Neural cell (in vitro differentiated cells): ENCODE results near the gene SPSB3. TPM values are rescaled to one million over a fixed set of nuclear protein-coding genes. Genes with fewer than 3 reads are reported as not detected.

Source experiments
- H2AFZ ChIP-seq: fragments of 200-600, 300-800 bp; sonication (generic), shearing (Covaris generic); 2 replicates; pipeline ENCODE4 v1.6.0; 2014; ENCODE audit warnings: low read depth, mild to moderate bottlenecking, antibody characterized with exemption, low read length, moderate library complexity
- H3F3A ChIP-seq: fragments of 200-600 bp; shearing (Covaris generic); 2 replicates; pipeline ENCODE4 v1.6.1; 2016; ENCODE audit warnings: mild to moderate bottlenecking, moderate library complexity, mixed read lengths, antibody characterized with exemption, low read length; ENCODE audit not compliant: insufficient read depth, poor library complexity, severe bottlenecking
- H3K27ac ChIP-seq: fragments of 200-600, 300-800 bp; sonication (generic), shearing (Covaris generic); 2 replicates; pipeline ENCODE4 v1.5.1; 2014; ENCODE audit warnings: mild to moderate bottlenecking, low read length, moderate library complexity
- H3K27me3 ChIP-seq: fragments of 300-800, 200-600 bp; sonication (generic), shearing (Covaris generic); 2 replicates; pipeline ENCODE4 v1.6.0; 2014; ENCODE audit warnings: mild to moderate bottlenecking, low read depth, low read length, moderate library complexity; ENCODE audit not compliant: insufficient read depth
- H3K36me3 ChIP-seq: fragments of 300-800, 200-600 bp; sonication (generic), shearing (Covaris generic); 2 replicates; pipeline ENCODE4 v1.5.1; 2014; ENCODE audit warnings: mild to moderate bottlenecking, antibody characterized with exemption, low read length, moderate library complexity; ENCODE audit not compliant: insufficient read depth
- H3K4me2 ChIP-seq: fragments of 300-800, 200-600 bp; sonication (generic), shearing (Covaris generic); 2 replicates; pipeline ENCODE4 v1.6.0; 2014; ENCODE audit warnings: mild to moderate bottlenecking, low read length
- H3K4me3 ChIP-seq: fragments of 300-800, 200-600 bp; sonication (generic), shearing (Covaris generic); 2 replicates; pipeline ENCODE4 v1.5.1; 2014; ENCODE audit warnings: mild to moderate bottlenecking, low read length, moderate library complexity
- H3K79me2 ChIP-seq: fragments of 200-600 bp; shearing (Covaris generic); replicated peaks from 2 replicates; pipeline ENCODE4 v1.6.0; 2014; ENCODE audit warnings: mild to moderate bottlenecking, low read length, moderate library complexity; ENCODE audit not compliant: insufficient read depth
- H3K9ac ChIP-seq: fragments of 300-800, 200-600 bp; sonication (generic), shearing (Covaris generic); 2 replicates; pipeline ENCODE4 v1.6.1; 2016; ENCODE audit warnings: mild to moderate bottlenecking, low read length, mixed read lengths
- H3K9me2 ChIP-seq: fragments of 200-600 bp; shearing (Covaris generic); 2 replicates; pipeline ENCODE4 v1.6.1; 2016; ENCODE audit warnings: mild to moderate bottlenecking, low read length, mixed read lengths; ENCODE audit not compliant: insufficient read depth
- H3K9me3 ChIP-seq: fragments of 200-600, 300-800 bp; sonication (generic), shearing (Covaris generic); 2 replicates; pipeline ENCODE4 v1.6.1; 2016; ENCODE audit warnings: mild to moderate bottlenecking, mixed run types, low read length, moderate library complexity, mixed read lengths
- H4K20me1 ChIP-seq: fragments of 200-600 bp; shearing (Covaris generic); 2 replicates; pipeline ENCODE4 v1.6.1; 2016; ENCODE audit warnings: mild to moderate bottlenecking, mixed run types; ENCODE audit not compliant: insufficient read depth
- EP300 ChIP-seq: fragments of 450-650 bp; conservative IDR thresholded peaks from 2 replicates; pipeline ENCODE4 v1.6.1; 2014; ENCODE audit warnings: antibody characterized with exemption, mild to moderate bottlenecking, moderate library complexity; ENCODE audit not compliant: poor library complexity, severe bottlenecking
- EZH2 ChIP-seq: fragments of 200-600, 300-800 bp; shearing (Covaris generic), sonication (generic); IDR thresholded peaks from 2 replicates; pipeline ENCODE4 v1.6.1; 2014; ENCODE audit warnings: antibody characterized with exemption, low read length, borderline replicate concordance, mild to moderate bottlenecking; ENCODE audit not compliant: insufficient read depth, poor library complexity, severe bottlenecking
- MXI1 ChIP-seq: fragments of 450-650 bp; conservative IDR thresholded peaks from 2 replicates; pipeline ENCODE4 v1.6.1; 2014; ENCODE audit warnings: antibody characterized with exemption, mild to moderate bottlenecking; ENCODE audit not compliant: poor library complexity, severe bottlenecking
- POLR2AphosphoS5 ChIP-seq: IDR thresholded peaks from 2 replicates; pipeline ENCODE4 v1.6.1; 2012
- RAD21 ChIP-seq: fragments of 450-650 bp; conservative IDR thresholded peaks from 2 replicates; pipeline ENCODE4 v1.6.1; 2014; ENCODE audit warnings: antibody characterized with exemption, mild to moderate bottlenecking, moderate library complexity
- REST ChIP-seq: IDR thresholded peaks from 2 replicates; pipeline ENCODE4 v1.6.1; 2012; ENCODE audit warnings: borderline replicate concordance
- SMC3 ChIP-seq: fragments of 450-650 bp; conservative IDR thresholded peaks from 2 replicates; pipeline ENCODE4 v1.6.1; 2014; ENCODE audit warnings: antibody characterized with exemption, mild to moderate bottlenecking, moderate library complexity; ENCODE audit not compliant: poor library complexity
- TAF1 ChIP-seq: IDR thresholded peaks from 2 replicates; pipeline ENCODE4 v1.6.1; 2012; ENCODE audit warnings: low read depth
- polyA plus RNA-seq: library from polyadenylated mRNA; depleted of rRNA; stranded (reverse); fragments of >200 nt; gene quantifications from 2 replicates; pipeline ENCODE4 v1.2.3, GENCODE V29; 2014
- TF ChIP-seq, protein P1 (sequence below): fragments of 450-650 bp; IDR thresholded peaks from 2 replicates; pipeline ENCODE4 v1.5.1; 2014; ENCODE audit warnings: antibody characterized with exemption, mild to moderate bottlenecking, moderate library complexity; ENCODE audit not compliant: poor library complexity, severe bottlenecking

SPSB3 gene
- polyA plus RNA-seq, 1 donor from 2014 or later: 315 TPM

DNA sequence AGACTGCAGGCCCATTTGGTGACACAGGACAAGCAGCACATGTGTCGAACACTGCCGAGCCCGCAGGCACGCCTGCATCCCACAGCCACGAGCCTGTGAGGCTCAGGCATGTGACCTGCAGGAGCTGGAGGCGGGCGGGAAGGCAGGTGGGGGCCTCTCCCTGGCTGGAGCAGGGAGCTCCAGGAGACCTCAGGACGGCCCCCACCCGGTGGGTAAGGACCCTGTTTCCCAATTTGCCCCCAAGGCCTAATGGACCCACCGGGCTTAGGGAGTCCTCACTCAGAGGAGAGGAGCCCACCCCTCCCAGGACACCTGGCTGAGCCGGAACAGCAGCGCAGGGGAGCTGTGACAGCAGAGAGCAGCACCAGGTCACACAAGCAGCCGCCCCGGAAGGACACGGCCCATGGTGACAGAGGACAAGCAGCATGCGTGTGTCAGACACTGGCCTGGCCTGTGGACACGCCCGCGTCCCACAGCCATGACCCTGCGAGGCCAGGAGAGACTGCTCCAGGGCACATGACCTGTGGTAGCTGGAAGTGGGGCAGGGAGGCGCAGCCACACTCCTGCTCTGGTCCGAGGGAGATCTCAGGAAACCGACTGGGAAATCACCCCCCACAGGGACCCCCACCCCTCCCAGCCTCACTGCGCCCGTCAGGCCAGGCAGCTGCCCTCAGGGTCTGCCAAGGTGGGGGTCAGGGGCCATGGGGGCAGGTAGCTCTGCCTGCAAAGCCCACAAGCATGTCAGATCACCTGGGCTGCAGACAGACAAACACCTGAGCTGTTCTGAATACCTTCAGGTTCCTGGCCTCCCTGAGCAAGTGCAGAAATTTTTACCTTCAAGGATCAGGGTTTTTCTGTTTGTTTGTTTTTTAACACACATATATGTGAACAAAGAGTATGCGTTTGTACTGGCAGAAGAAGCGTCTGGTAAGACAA, 2.4 kb downstream of the SPSB3 start:
- Histone ChIP-seq H4K20me1 (peaks cover 28% of the 10 kb centered on the region), H3K27me3 (no peaks in the 10 kb centered on the region), H3K79me2 (peaks cover 31% of the 10 kb centered on the region), H3K9me2 (no peaks in the 10 kb centered on the region), H3K9ac (no peak overlapping the region), H3K9me3 (no peaks in the 10 kb centered on the region), H3K4me2 (no peak overlapping the region), H3F3A (no peaks in the 10 kb centered on the region), H3K36me3 (no peaks in the 10 kb centered on the region), H3K27ac (no peak overlapping the region), H2AFZ (no peak overlapping the region), H3K4me3 (no peak overlapping the region)
- TF ChIP-seq REST (no peak), MXI1 (no peak), SMC3 (no peak), POLR2AphosphoS5 (no peak), EZH2 (no peak), RAD21 (no peak), EP300 (no peak)
- TF ChIP-seq, protein P1, sequence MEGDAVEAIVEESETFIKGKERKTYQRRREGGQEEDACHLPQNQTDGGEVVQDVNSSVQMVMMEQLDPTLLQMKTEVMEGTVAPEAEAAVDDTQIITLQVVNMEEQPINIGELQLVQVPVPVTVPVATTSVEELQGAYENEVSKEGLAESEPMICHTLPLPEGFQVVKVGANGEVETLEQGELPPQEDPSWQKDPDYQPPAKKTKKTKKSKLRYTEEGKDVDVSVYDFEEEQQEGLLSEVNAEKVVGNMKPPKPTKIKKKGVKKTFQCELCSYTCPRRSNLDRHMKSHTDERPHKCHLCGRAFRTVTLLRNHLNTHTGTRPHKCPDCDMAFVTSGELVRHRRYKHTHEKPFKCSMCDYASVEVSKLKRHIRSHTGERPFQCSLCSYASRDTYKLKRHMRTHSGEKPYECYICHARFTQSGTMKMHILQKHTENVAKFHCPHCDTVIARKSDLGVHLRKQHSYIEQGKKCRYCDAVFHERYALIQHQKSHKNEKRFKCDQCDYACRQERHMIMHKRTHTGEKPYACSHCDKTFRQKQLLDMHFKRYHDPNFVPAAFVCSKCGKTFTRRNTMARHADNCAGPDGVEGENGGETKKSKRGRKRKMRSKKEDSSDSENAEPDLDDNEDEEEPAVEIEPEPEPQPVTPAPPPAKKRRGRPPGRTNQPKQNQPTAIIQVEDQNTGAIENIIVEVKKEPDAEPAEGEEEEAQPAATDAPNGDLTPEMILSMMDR: no peak

DNA sequence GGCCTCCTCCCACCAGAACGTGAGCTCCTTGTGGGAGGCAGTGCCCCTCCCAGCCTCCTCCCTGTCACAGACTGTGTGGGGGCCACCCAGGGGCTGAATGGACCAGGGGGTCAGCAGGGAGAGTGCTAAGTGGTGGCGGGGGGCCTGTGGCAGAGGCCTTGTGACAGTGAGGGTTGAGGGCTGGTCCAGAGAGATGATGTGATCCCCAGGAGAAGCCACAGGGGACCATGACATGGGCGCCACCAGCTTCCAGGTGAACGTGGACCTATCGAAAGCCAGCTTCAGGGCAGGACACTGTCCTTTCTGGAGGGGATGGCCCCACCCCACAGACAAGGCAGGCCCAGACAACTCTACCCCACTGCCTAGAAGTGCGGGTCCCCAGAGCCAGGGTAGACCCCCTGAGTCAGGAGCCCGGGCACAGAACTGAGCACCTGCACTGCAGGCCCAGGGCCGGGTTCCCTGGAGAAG, 3.1 kb downstream of the SPSB3 start:
- Histone ChIP-seq H3K9ac (no peak overlapping the region), H3K36me3 (no peaks in the 10 kb centered on the region)

More for the DNA sequence above, 3.1 kb downstream of the SPSB3 start:
- Histone ChIP-seq H3K4me2 (no peak overlapping the region), H3F3A (no peaks in the 10 kb centered on the region), H3K79me2 (peaks cover 31% of the 10 kb centered on the region), H3K27me3 (no peaks in the 10 kb centered on the region), H4K20me1 (peaks cover 28% of the 10 kb centered on the region), H3K4me3 (no peak overlapping the region), H2AFZ (no peak overlapping the region), H3K9me2 (no peaks in the 10 kb centered on the region), H3K9me3 (no peaks in the 10 kb centered on the region), H3K27ac (no peak overlapping the region)
- TF ChIP-seq RAD21 (no peak), SMC3 (no peak), TAF1 (no peak), REST (no peak), MXI1 (no peak), POLR2AphosphoS5 (no peak), EZH2 (no peak), EP300 (no peak)
- TF ChIP-seq, protein P1: no peak
